Nasal cavity respiratory epithelium epithelial cell of viscerocranial mucosa (primary cell): ENCODE data around the gene DIAPH3. TPM values are rescaled to one million over a fixed set of nuclear protein-coding genes. Genes with fewer than 3 reads are reported as not detected.

Source experiments
- total RNA-seq: library from RNA; depleted of rRNA; stranded (reverse); fragments of >200 nt; gene quantifications from 2 replicates; pipeline ENCODE4 v1.2.3, GENCODE V29; 2014

Gene DIAPH3
- total RNA-seq, result 0.68 and 0.71 TPM in 2 replicates

GRCh38 chr13:60163478-60164233, at the start of gene DIAPH3:
Gene DIAPH3, minus strand, starts transcription at chr13:60163928. Its CDS starts 162 bp downstream, at chr13:60163766.

Other genes starting within 250 kb of the DIAPH3 start
- 15.6 and 17.4 TPM in 2 replicates for gene TDRD3, start 233.3 kb upstream of the DIAPH3 start, total RNA-seq